Stimulated activated effector memory CD8-positive, alpha-beta T cell treated with anti-CD3 and anti-CD28 coated beads, Interleukin-12 subunit alpha, Interleukin-12 subunit beta, amount 100 ng/mL, for 72 hours (primary cell): Measurements from ENCODE around the gene MICAL3.
A peak's percentile ranks its signal among the peaks of the same experiment; 100 is the strongest.
"Not testable (repeated sequence)": the region's sequence is repeated elsewhere in the genome, so short reads cannot be mapped to it uniquely, and the experiment has no call there.

Source experiments
- ATAC-seq: fragments of 150-1000 bp; cut with Tn5 transposase; 2 replicates; pipeline ENCODE4 v1.10.0; 2021
- DNase-seq, 2 donors: peaks; one replicate each; pipeline ENCODE4 v3.0.0; 2021 to 2022; ENCODE audit warnings: low spot score in 2 of 2
- H3K27ac Mint-ChIP-seq: one replicate; pipeline ENCODE4 v1.8.0; 2022; ENCODE audit warnings: mild to moderate bottlenecking, mixed read lengths
- H3K36me3 Mint-ChIP-seq: one replicate; pipeline ENCODE4 v1.8.0; 2022; ENCODE audit warnings: mild to moderate bottlenecking, mixed read lengths
- H3K4me1 Mint-ChIP-seq: one replicate; pipeline ENCODE4 v1.8.0; 2022; ENCODE audit warnings: mixed read lengths
- H3K4me3 Mint-ChIP-seq: one replicate; pipeline ENCODE4 v1.8.0; 2022; ENCODE audit warnings: mild to moderate bottlenecking, mixed read lengths
- H3K9me3 Mint-ChIP-seq: one replicate; pipeline ENCODE4 v1.8.0; 2022; ENCODE audit warnings: mixed read lengths

MICAL3 gene

DNA sequence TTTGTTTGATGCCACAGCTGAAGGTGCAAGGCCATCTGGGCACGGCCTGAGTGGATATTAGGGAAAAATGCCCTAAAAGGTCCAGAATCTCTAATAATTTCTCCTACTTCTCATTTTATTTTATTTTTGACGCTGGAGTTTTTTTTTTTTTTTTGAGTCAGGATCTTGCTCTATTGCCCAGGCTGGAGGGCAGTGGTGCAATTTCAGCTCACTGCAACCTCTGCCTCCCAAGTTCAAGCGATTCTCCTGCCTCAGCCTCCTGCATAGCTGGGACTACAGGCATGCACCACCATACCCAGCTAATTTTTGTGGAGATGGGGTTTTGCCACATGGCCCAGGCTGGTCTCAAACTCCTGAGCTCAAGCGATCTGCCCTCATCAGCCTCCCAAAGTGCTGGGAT is 1.5 kb upstream of the MICAL3 start:
- ATAC-seq, H3K27ac Mint-ChIP-seq, DNase-seq, H3K36me3 Mint-ChIP-seq, H3K9me3 Mint-ChIP-seq: not testable (repeated sequence)
- Mint-ChIP-seq H3K4me3 (peak overlapping the region; percentile 88), H3K4me1 (peaks cover 16% of the 10 kb centered on the region)

DNA sequence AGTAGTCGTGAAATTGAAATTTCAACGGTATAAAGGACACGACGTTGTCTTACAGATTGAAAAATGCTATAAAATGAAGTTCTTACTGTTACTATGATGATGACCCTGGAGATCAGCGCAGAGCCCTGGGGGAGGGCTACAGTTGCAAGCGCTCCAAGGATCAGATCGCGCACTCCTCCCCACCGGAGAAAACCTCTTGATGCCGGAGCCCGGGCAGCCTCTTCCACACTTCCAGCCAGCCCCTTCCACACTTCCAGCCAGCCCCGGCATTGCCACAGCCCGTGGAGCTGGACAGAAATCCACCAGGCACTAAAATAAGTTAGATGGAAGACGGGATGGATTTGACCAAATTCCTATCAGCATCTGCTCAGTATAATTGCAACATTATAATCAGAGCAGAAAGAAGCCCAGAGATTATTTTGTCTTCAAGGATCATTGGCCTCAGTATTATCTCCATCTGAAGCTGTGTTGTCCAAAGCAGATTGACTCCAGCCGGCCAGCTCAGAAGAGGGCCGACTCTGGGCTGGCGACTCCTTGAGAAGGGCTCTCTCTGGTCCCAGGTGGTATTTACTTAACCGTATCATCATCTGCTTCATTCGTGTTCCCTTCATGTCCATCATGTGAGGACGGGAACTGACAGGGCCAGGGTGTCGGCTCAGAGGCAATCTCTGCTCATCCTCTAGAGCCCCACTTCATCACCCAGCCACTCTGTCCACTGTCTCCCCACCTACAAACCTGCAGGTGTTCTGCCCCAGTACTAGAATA is 777 bp upstream of the MICAL3 start:
- no peaks in the 10 kb centered on the region for H3K9me3 Mint-ChIP-seq
- peaks cover 16% of the 10 kb centered on the region for H3K4me1 Mint-ChIP-seq
- no peak overlapping the region for H3K27ac Mint-ChIP-seq
- DNase-seq: no peak
- H3K36me3 Mint-ChIP-seq: no peaks in the 10 kb centered on the region
- no peak for ATAC-seq
- H3K4me3 Mint-ChIP-seq: peak overlapping the region; percentile 88

DNA sequence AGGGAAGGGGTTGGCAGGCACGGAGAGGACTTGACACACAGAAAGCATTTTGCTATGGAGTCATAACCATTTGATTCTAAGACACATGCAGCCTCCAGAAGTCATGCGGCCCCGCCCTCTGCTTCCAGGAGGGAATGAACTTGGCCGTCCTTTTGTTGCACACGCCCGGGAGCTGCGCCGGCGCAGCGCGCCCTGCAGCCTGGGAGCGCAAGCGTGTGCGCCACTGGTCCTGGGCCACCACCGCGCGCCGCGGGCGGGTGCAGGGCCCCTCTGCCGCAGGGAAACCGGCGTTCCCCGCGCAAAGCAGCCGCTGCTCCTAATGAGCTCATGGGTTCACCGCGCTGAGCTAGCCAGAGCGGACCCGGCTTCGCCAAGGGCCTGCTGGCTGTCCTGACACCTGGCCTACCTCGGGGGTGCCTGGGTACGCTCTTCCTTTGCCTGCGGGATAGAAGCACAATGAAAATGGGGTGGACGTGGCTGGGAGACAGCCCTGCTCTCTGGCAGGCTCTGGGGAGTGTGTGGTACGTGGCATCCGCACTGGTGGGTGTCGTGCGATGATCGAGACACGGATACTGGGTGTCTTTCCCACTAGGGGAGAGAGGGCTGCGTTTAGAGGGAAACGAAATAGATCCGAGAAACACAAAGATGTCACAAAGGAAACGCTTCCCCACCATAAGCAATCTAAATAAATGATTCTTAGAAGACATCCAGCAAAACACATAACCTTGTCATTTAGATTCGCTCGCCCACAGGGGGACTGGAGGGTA is 669 bp downstream of the MICAL3 start:
- Mint-ChIP-seq H3K4me3 (peak overlapping the region; percentile 88), H3K36me3 (no peaks in the 10 kb centered on the region), H3K4me1 (peaks cover 16% of the 10 kb centered on the region), H3K27ac (no peak overlapping the region), H3K9me3 (no peaks in the 10 kb centered on the region)
- DNase-seq: peak; percentile 10 to 61
- peak; percentile 55 for ATAC-seq

DNA sequence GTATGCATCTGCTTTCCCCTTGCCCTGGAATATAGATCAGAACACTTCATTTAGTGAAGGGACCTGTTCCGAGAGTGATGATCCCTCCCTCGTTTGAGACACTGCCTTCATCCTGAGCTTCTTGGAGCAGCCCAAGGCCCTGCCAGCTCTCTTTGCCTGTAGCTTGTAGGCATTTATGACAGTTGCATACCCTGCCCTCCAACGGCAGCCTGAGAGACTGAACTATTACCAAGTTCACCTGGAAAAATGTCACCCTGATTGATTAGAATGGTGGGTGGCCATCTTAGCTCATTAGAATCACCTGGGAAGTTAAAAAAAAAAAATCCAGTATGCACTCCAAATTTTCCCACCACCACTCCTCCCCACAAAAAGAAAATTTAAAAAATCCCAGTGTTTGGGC is 1.5 kb downstream of the MICAL3 start:
- H3K4me3 Mint-ChIP-seq: peak overlapping the region; percentile 88
- ATAC-seq: no peak

DNA sequence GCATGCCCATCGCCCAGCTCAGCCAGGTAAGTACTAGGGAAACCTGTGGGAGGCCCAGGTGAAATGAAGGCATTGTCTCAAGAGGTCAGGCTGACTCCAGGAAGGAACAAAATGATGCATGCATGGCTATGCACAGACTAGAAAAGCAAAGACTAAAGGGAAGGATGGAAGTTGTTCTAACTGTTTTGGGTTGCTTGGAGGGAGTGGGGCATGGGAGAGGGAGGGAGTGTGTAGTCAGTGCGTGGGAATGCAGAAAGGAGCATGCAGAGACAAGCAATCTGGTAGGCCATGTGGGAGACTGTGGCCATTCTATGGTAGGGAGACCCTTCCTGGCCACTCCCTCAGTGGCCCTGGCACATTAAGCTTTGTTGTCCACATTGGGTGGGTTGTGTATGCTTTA is 2.9 kb downstream of the MICAL3 start:
- no peak overlapping the region for H3K27ac Mint-ChIP-seq
- peaks cover 16% of the 10 kb centered on the region for H3K4me1 Mint-ChIP-seq
- ATAC-seq (no peak), DNase-seq (no peak)
- no peaks in the 10 kb centered on the region for H3K9me3 Mint-ChIP-seq
- H3K4me3 Mint-ChIP-seq: no peak overlapping the region
- no peaks in the 10 kb centered on the region for H3K36me3 Mint-ChIP-seq

More for the DNA sequence above, 1.5 kb downstream of the MICAL3 start:
- no peaks in the 10 kb centered on the region for H3K36me3 Mint-ChIP-seq
- no peak overlapping the region for H3K27ac Mint-ChIP-seq
- H3K9me3 Mint-ChIP-seq: no peaks in the 10 kb centered on the region
- DNase-seq: no peak
- H3K4me1 Mint-ChIP-seq: peaks cover 16% of the 10 kb centered on the region

DNA sequence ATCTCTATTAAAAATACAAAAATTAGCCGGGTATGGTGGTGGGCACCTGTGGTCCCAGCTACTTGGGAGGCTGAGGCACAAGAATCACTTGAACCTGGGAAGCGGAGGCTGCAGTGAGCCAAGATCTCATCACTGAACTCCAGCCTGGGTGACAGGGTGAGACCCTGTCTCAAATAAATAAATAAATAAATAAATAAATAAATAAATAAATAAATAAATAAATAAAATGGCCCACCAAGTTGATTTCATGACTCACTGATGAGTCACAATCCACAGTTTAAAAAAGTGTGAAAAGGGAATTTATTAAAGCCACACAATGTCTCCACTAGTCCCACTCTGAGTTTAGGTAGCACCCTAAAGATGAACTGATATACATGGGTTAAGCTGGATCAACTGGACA is 3.6 kb downstream of the MICAL3 start:
- H3K4me3 Mint-ChIP-seq, H3K36me3 Mint-ChIP-seq, ATAC-seq, DNase-seq, H3K27ac Mint-ChIP-seq, H3K9me3 Mint-ChIP-seq: not testable (repeated sequence)
- peaks cover 16% of the 10 kb centered on the region for H3K4me1 Mint-ChIP-seq

DNA sequence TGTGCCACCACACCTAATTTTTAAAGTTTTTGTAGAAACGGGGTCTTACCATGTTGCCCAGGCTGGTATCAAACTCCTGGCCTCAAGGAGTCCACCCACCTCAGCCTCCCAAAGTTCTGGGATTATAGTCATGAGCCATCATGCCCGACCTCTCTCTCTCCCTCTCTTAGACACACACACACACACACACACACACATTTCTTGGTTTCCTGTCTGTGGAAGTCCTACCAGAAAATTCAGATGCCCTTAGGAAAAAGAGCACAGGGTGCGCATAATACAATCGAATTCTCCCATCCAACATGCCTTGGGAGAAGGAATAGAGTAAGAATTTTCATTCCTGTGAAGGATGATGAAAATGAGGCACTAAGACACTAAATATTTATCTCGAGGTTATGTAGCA is 10.4 kb downstream of the MICAL3 start:
- Mint-ChIP-seq H3K4me1 (no peaks in the 10 kb centered on the region), H3K9me3 (no peaks in the 10 kb centered on the region), H3K36me3 (no peaks in the 10 kb centered on the region), H3K27ac (no peak overlapping the region), H3K4me3 (no peak overlapping the region)
- DNase-seq (no peak), ATAC-seq (no peak)

DNA sequence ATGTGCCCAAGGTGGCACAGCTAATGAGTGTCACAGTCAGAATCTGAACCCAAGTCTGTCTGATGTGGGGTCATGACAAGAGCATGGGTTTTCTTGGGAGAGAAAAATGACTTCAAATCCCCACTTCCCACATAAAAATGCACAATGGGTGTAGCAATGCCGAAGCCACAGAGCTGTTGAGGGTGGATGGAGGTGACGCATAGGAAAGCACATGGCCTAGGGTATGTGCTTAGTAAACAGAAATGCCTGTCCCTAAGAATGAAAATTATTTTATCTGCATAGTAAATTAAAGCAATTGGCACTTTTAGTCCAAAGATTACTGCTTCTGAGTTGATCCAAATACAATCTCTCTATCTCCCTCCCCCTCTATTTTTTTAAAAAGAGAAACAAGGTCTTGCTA is 10.9 kb downstream of the MICAL3 start:
- DNase-seq: no peak
- Mint-ChIP-seq H3K27ac (no peak overlapping the region), H3K9me3 (no peaks in the 10 kb centered on the region), H3K36me3 (no peaks in the 10 kb centered on the region), H3K4me3 (no peak overlapping the region), H3K4me1 (no peaks in the 10 kb centered on the region)
- ATAC-seq: no peak

DNA sequence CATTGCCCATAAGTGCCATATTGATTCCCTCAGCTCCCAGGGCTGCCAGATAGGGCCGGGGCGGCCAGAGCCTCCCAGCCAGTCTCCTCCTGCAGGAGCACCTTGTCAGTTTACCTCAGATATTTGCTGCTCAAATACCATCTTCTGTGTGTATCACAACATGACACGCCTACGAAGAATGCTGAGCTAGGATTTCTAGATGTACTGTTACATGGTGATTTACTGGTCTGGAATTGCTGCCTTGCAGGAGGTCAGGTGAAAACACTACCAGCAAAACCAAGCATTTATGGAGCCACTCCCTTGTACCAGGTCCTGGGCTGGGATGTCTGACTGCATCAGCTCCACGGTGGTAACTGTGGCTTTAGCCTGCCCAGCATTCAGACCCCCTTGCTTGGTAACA is 11.8 kb downstream of the MICAL3 start:
- H3K27ac Mint-ChIP-seq: no peak overlapping the region
- no peak overlapping the region for H3K4me3 Mint-ChIP-seq
- H3K36me3 Mint-ChIP-seq: no peaks in the 10 kb centered on the region
- ATAC-seq (no peak), DNase-seq (no peak)
- no peaks in the 10 kb centered on the region for H3K9me3 Mint-ChIP-seq
- no peaks in the 10 kb centered on the region for H3K4me1 Mint-ChIP-seq

DNA sequence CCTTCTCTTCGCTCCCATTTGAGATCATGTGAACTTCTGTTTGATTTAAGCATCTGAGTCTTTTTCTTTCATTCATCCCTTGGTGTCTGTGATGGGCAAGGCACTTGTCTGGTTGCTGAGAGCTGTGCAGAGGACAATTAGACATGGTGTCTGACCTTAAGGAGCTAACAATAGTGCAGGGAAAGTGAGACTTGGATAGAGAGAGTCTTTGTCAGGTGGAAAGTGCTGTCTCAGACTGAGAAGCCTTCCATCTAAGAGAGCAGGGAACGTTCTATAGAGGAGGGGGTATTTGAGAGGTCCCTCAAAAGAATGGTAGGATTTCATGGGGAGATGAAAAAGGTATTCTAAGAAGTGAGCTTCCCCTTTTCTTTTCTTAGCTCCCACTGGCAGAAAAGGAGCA is 14.1 kb downstream of the MICAL3 start:
- DNase-seq: no peak

DNA sequence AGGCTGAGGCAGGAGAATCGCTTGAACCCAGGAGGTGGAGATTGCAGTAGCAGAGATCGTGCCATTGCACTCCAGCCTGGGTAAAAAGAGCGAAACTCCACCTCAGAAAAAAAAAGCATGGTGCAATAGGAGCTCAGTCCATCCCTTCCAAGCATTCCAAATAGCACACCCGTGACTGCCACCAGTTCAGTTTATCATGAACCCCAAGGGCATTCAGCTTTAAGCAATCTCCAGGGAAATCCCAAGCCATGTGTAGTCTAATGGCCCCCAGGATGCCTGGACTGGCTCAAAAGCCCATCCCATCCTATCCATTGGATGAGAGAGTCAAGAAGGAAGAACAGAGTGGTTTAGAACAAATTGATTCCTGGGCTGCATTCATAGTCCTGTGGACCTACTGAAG is 16.2 kb downstream of the MICAL3 start:
- Mint-ChIP-seq H3K36me3 (no peaks in the 10 kb centered on the region), H3K4me3 (no peak overlapping the region)

More for the DNA sequence above, 14.1 kb downstream of the MICAL3 start:
- H3K4me3 Mint-ChIP-seq: no peak overlapping the region
- no peak overlapping the region for H3K27ac Mint-ChIP-seq
- no peaks in the 10 kb centered on the region for H3K9me3 Mint-ChIP-seq
- no peak for ATAC-seq
- H3K36me3 Mint-ChIP-seq: no peaks in the 10 kb centered on the region
- no peaks in the 10 kb centered on the region for H3K4me1 Mint-ChIP-seq

DNA sequence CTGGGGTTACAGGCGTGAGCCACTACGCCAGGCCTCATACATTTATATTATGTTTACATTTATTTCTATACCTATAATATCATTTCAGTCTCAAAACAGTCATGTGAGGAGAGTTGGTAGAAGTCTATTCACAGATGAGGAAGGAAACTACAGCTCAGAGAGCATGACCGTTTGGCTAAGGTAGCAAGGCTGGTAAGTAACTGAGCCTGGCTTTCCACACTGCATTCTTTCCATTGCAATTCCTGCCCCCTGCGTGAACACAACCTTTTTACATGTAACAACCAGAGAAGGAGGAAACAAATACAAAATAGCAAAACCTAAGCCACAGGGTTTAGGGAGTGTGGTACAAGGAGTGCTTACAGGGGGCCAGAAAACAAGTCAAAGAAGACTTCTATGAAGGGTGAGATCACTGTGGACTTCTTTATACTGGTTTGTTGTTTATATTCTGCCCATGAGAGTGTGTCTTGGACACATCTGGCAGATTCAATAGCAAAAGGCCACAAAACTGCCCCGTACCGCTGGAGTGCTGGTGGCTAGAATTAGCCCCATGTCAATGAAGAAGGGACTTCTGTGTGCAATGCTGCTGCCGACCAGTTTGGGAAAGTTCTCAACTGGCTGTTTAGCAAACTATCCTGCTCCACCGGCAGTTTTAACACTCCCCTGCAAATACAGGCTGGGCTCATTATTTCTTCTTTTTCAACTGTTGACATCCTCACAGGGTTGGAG is 19.0 kb downstream of the MICAL3 start:
- Mint-ChIP-seq H3K9me3 (no peaks in the 10 kb centered on the region), H3K27ac (peak overlapping the region; percentile 57), H3K36me3 (peaks cover 5% of the 10 kb centered on the region), H3K4me1 (peaks cover 17% of the 10 kb centered on the region), H3K4me3 (no peak overlapping the region)
- no peak for ATAC-seq
- no peak for DNase-seq

More for the DNA sequence above, 16.2 kb downstream of the MICAL3 start:
- DNase-seq (no peak), ATAC-seq (no peak)
- no peaks in the 10 kb centered on the region for H3K9me3 Mint-ChIP-seq
- no peak overlapping the region for H3K27ac Mint-ChIP-seq
- peaks cover 4% of the 10 kb centered on the region for H3K4me1 Mint-ChIP-seq

DNA sequence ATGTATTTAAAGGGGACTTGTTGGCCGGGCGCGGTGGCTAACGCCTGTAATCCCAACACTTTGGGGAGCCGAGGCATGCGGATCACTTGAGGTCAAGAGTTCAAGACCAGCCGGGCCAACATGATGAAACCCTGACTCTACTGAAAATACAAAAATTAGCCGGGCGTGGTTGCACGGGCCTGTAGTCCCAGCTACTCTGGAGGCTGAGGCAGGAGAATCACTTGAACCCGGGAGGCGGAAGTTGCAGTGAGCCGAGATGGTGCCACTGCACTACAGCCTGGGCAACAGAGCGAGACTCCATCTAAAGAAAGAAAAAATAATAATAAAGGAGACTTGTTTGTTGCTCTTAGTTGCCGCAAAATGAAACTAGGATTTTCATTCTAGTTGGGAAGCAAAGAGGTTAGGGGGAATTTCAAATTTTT is 22.5 kb downstream of the MICAL3 start:
- peaks cover 49% of the 10 kb centered on the region for H3K4me1 Mint-ChIP-seq
- peak overlapping the region; percentile 82 for H3K4me3 Mint-ChIP-seq
- H3K36me3 Mint-ChIP-seq: peaks cover 11% of the 10 kb centered on the region
- DNase-seq, ATAC-seq, H3K9me3 Mint-ChIP-seq: not testable (repeated sequence)
- peak overlapping the region; percentile 99 for H3K27ac Mint-ChIP-seq

DNA sequence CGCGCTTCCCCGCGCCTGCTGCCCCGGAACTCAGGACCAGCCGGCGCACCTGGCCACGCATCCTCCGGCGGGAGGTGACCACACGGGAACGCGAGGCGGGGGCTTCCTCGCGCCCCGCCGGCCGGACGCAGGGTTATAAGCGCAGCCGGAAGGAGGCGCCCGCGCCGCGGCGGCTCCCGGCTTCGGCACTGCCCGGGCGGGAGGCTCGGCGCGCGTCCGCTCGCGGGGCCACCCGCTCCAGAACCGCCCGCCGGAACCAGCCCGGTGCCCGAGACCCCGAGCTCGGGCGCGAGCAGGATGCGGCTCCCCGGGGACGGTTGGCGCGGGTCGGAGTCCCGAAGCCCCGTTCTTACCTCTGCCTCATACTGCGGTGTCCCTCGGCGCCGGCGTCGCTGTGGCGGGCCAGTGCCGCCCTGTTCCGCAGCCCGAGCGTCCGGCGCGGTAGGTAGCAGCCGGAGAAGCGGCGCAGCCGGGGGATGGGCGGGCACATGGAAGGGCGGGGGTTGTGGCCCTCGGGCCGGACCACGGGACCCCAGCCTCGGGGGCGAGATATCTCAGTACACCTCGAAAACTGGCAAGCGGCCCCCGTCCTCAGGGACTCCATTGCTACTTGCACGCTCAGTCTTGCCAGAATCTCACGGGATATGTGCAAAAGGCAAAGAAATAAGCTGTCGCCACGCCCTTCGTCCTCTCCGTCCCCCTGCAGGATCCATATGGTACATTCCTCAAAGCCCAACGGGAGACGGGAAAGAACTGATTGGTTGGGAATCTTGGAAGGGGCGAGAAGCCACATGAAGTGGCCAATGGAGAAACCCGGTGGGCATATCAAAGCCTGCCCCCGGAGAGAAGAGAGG is 23.1 kb downstream of the MICAL3 start:
- peak; percentile 71 to 89 for DNase-seq
- peak; percentile 81 for ATAC-seq
- H3K27ac Mint-ChIP-seq: peak overlapping the region; percentile 99
- peak overlapping the region; percentile 82 for H3K4me3 Mint-ChIP-seq
- peaks cover 54% of the 10 kb centered on the region for H3K4me1 Mint-ChIP-seq
- no peaks in the 10 kb centered on the region for H3K9me3 Mint-ChIP-seq
- H3K36me3 Mint-ChIP-seq: peaks cover 11% of the 10 kb centered on the region
